ENCODE measurements around the gene ALDH1A2.
"Not testable (repeated sequence)": the region's sequence is repeated elsewhere in the genome, so short reads cannot be mapped to it uniquely, and the experiment has no call there.

The ALDH1A2 gene

GRCh38 chr15:58042006-58042405, 23.5 kb downstream of the ALDH1A2 start:
- no peak for DNase-seq (ENCODE audit: low read depth, low spot score)

- no peak for DNase-seq (ENCODE audit: low read depth, low spot score)
Measured at GRCh38 chr15:58040150-58040549, 25.4 kb downstream of the ALDH1A2 start.

GRCh38 chr15:58039079-58040035, 26.2 kb downstream of the ALDH1A2 start:
- DNase-seq (ENCODE audit: low read depth, low spot score): no peak

GRCh38 chr15:58038426-58039078, 27.0 kb downstream of the ALDH1A2 start:
- DNase-seq (ENCODE audit: low read depth, low spot score): no peak

- no peak for DNase-seq (ENCODE audit: low read depth, low spot score)
Measured at GRCh38 chr15:58037723-58038301, 27.7 kb downstream of the ALDH1A2 start.

- DNase-seq (ENCODE audit: low read depth, low spot score): no peak
Measured at GRCh38 chr15:58036579-58036978, 28.9 kb downstream of the ALDH1A2 start.

GRCh38 chr15:58028392-58028791, 37.1 kb downstream of the ALDH1A2 start:
- not testable (repeated sequence) for DNase-seq (ENCODE audit: low read depth, low spot score)

- no peak for DNase-seq (ENCODE audit: low read depth, low spot score)
Measured at GRCh38 chr15:58026552-58026951, 39.0 kb downstream of the ALDH1A2 start.

- DNase-seq (ENCODE audit: low read depth, low spot score): no peak
Measured at GRCh38 chr15:58026051-58026450, 39.5 kb downstream of the ALDH1A2 start.

GRCh38 chr15:58021332-58022230, 43.9 kb downstream of the ALDH1A2 start:
- no peak for DNase-seq (ENCODE audit: low read depth, low spot score)

GRCh38 chr15:58019503-58020376, 45.8 kb downstream of the ALDH1A2 start:
- DNase-seq (ENCODE audit: low read depth, low spot score): no peak

- DNase-seq (ENCODE audit: low read depth, low spot score): no peak
Measured at GRCh38 chr15:58017869-58018268, 47.6 kb downstream of the ALDH1A2 start.

GRCh38 chr15:58016581-58017175, 48.8 kb downstream of the ALDH1A2 start:
- DNase-seq (ENCODE audit: low read depth, low spot score): no peak

- DNase-seq (ENCODE audit: low read depth, low spot score): no peak
Measured at GRCh38 chr15:58015565-58015964, 49.9 kb downstream of the ALDH1A2 start.

GRCh38 chr15:58014470-58014869, 51.0 kb downstream of the ALDH1A2 start:
- DNase-seq (ENCODE audit: low read depth, low spot score): no peak

- DNase-seq (ENCODE audit: low read depth, low spot score): no peak
Measured at GRCh38 chr15:58014040-58014439, 51.5 kb downstream of the ALDH1A2 start.

GRCh38 chr15:58010983-58011382, 54.5 kb downstream of the ALDH1A2 start:
- no peak for DNase-seq (ENCODE audit: low read depth, low spot score)

- DNase-seq (ENCODE audit: low read depth, low spot score): no peak
Measured at GRCh38 chr15:58003810-58004209, 61.7 kb downstream of the ALDH1A2 start.

- no peak for DNase-seq (ENCODE audit: low read depth, low spot score)
Measured at GRCh38 chr15:58002338-58003126, 63.0 kb downstream of the ALDH1A2 start.
